GM18909 (cell line): ENCODE measurements around the gene KIF2C.
"Not testable (repeated sequence)": the region's sequence is repeated elsewhere in the genome, so short reads cannot be mapped to it uniquely, and the experiment has no call there.

Experiments used
- ATAC-seq: cut with Tn5 transposase; IDR thresholded peaks from one replicate; pipeline ENCODE4 v1.9.1; 2021; ENCODE audit warnings: mild to moderate bottlenecking; ENCODE audit not compliant: unreplicated experiment, poor library complexity

Gene KIF2C

DNA sequence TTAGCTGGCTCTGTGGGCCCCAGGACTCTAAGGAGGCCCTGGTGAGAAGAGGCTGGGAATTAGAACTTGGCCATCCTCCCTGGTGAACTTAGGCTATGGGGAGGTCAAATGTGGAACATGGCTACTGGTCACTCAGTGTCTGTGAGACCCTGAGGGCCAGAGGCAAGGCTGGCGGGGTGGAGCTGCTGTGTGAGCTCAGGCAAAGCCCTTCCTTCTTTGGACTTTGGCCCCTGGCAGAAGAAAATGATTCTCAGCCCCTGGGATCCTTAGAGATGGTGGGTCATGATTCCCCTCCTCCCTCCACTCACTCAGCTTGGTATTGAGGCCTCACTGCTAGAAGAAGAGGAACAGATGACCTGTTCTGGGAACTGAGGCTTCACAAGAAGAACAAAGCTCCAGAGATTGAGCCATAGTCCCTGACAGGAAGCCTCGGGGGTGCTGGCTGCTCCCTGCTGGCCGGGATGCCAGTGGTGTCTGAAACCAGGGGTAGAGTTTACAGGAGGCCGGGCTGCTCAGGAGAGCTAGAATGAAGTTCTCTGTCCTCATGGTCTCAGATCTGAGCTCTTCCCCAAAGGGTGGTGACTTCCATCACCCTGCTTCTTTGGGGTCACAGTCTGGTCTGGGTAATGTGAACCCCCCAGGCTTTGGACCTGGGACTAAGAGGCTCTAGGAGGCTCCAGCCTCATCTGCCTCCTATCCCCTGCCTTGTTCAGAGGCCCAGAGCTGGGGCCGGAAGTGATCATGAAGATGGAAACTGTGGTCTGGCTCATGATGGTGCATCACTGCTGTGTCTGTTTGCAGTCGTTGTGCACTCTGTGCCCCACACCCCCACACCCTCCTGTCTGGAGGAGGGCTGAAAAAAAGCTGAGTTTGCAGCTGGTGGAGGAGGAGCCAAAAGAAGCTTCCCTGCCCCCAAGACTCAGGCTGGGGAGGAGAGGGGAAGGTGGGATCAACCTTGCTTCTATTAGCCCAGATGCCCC is 69.6 kb downstream of the KIF2C start:
- peak; percentile 50 for ATAC-seq

DNA sequence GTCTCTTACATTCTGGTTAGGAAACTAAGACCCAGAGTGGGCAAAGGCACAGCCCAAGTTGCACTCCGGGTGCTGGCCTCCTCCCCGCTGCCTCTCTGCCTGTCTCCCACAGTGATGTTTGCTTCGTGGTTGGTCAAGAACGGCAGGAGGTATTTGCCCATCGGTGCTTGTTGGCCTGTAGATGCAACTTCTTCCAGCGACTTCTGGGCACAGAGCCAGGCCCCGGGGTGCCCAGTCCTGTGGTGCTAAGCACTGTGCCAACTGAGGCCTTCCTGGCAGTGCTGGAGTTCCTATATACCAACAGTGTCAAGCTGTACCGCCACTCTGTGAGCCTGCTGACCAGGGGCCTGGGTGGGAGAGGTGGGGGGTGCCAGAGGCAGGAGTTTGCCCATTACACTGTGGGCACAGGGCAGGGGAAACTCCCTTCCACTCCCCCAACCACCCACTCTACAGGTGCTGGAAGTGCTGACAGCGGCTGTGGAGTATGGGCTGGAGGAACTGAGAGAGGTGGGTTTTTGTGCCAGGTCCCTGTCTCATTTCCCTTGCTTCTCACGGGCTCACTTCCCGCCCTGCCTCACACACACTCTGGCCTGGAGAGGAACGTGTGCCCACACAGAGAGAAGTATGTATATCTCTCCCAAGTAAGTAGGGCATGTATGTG is 70.6 kb downstream of the KIF2C start:
- no peak for ATAC-seq

DNA sequence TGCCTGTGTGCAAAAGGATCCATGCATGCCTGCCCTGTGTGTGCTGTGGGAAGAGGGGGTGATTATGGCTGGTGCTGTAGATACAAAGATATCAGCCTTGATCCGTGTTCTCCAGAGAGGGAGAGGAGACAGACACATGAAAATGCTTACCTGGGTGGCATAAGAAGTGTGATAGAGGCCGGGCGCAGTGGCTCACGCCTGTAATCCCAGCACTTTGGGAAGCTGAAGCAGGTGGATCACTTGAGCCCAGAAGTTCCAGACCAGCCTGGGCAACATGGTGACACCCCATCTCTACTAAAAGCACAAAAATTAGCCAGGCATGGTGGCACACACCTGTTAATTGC is 71.1 kb downstream of the KIF2C start:
- ATAC-seq: not testable (repeated sequence)

DNA sequence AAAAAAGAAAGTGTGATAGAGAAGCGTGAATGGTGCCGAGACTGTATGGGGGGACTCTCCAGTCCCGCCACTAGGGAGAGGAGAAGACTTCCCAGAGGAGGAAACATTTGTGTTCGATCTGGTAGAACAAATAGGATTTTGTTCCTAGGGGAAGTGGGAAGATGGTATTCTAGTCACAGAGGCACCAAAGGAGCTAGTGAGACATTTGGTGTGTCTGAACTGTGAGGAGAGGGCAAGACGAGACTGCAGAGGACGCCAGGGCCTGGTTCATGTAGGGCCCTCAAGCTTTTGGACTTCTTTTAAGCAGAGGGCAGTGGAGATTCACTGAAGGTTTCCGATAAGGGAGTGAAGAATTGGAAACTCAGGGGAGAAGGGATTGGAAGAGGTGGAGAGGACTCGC is 71.6 kb downstream of the KIF2C start:
- ATAC-seq: no peak

DNA sequence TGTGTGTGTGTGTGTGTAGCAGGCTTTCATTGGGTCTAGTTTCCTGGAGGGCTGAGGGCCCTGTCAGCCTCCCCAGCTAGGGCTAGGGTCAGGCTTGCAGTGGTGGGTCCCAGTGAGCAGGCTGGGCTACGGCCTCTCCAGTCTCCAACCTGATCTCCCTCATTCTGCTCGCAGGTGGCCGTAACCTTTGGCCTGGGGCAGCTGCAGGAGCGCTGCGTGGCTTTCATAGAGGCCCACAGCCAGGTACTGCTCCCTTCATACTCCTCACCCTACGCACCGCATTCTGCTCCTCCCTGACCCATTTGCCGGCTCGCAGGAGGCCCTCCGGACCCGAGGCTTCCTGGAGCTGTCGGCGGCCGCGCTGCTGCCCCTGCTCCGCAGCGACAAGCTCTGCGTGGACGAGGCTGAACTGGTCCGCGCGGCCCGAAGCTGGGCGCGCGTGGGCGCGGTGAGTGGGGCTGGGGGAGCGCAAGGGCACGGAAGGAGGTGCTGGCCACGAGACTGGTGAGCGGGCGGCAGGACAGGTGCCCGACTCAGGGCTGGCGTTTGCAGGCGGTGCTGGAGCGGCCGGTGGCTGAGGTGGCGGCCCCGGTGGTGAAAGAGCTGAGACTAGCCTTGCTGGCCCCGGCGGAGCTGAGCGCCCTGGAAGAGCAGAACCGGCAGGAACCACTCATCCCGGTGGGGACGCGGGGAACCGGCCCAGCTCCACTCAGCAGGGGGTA is 73.3 kb downstream of the KIF2C start:
- ATAC-seq: no peak

DNA sequence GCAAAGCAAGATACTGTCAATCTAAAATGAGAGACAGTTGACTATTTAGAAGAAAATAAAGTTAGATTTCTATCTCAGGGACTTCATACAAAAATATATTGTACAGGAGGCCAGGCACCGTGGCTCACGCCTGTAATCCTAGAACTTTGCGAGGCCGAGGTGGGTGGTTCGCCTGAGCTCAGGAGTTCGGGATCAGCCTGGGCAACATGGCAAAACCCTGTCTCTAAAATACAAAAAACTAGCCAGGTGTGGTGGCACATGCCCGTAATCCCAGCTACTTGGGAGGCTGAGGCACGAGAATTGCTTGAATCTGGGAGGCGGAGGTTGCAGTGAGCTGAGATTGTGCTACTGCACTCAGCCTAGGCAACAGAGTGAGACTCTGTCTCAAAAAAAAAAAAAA is 76.3 kb downstream of the KIF2C start:
- not testable (repeated sequence) for ATAC-seq

DNA sequence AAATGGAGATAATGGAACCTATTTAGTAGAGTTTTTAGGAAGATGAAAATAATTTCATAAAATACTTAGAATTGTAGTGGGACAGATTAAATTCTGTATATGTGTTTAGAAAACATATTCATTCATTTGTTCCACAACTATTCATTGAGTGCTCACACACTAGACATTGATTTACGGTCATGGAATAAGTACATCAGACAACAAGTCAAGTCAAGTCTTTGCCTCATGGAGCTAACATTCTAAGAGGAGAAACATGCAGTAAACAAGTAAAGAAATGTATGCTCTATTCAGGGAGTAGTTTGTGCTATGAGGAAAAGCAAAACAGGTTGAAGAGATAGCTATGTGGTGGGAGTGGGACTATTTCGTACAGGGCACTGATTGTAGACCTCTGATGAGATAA is 77.7 kb downstream of the KIF2C start:
- ATAC-seq: no peak
